ENCODE data around the gene IGSF5.

DNA sequence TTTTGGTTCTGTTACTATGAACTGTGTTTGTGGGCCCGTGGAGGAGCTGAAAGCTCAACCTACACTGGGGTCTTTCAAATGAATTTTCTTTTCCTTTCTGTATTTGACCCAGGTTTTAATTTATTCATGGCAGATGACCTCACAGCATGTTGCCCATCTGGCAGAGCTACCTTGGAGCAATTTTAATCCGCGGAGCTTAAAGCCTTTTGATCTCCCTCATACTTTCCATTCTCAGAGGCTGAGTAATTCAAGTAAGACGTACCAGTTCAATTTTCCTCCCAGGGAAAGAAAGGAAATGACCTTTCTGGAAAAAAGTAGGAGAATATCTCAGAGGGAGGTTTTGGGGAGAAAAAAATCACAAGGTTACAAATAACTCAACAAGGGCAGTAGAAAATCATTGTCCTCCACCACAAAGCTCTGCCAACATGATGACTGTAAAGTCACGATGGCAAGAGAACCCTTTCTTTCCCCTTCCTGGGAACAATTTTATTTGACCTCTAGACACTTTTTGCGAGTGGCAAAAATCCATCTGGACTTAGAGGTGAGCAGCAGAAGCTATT is 100.7 kb downstream of the IGSF5 start:
- TF ChIP-seq RB1 (IDR thresholded peaks at IDR 0.05; ENCODE audit: borderline replicate concordance): no peak
- TF ChIP-seq RAD51 (IDR thresholded peaks at IDR 0.05): no peak
- TF ChIP-seq, protein P1, sequence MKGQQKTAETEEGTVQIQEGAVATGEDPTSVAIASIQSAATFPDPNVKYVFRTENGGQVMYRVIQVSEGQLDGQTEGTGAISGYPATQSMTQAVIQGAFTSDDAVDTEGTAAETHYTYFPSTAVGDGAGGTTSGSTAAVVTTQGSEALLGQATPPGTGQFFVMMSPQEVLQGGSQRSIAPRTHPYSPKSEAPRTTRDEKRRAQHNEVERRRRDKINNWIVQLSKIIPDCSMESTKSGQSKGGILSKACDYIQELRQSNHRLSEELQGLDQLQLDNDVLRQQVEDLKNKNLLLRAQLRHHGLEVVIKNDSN (IDR thresholded peaks at IDR 0.05; ENCODE audit: borderline replicate concordance, extremely low read length, insufficient read depth, low read depth, low read length): no peak
- no peak for TF ChIP-seq KDM1A (IDR thresholded peaks at IDR 0.05; ENCODE audit: borderline replicate concordance)
- no peak for TF ChIP-seq CEBPB (IDR thresholded peaks at IDR 0.05; ENCODE audit: borderline replicate concordance in 1 of 2, low read depth in 2 of 2, low read length in 2 of 2)
- no peak for TF ChIP-seq EZH2 (IDR thresholded peaks at IDR 0.05; ENCODE audit: borderline replicate concordance, control insufficient read depth, low read depth, low read length)
- no peak for TF ChIP-seq TCF12 (IDR thresholded peaks at IDR 0.05; ENCODE audit: low read depth, low read length)
- no peak for TF ChIP-seq EGR1 (IDR thresholded peaks at IDR 0.05; ENCODE audit: borderline replicate concordance in 1 of 2, low read depth in 2 of 2, low read length in 2 of 2)
- no peak for TF ChIP-seq RFX5 (IDR thresholded peaks at IDR 0.05; ENCODE audit: low read depth, low read length)
- no peak for TF ChIP-seq CREM (IDR thresholded peaks at IDR 0.05; ENCODE audit: low read depth)
- TF ChIP-seq CTCF (IDR thresholded peaks at IDR 0.05 in 2 of 3, conservative IDR thresholded peaks at IDR 0.05 in 1 of 3; ENCODE audit: control insufficient read depth in 2 of 3, extremely low read depth in 1 of 3, insufficient read depth in 1 of 3, low read depth in 3 of 3, low read length in 3 of 3): no peak
- no peak for TF ChIP-seq NFYB (IDR thresholded peaks at IDR 0.05; ENCODE audit: insufficient read depth, low read depth, low read length)

Measured in GM12878 (cell line).